Neural cell (in vitro differentiated cells): ENCODE data around the gene SETD5. TPM values are rescaled to one million over a fixed set of nuclear protein-coding genes. Genes with fewer than 3 reads are reported as not detected.

Experiments used
- H2AFZ ChIP-seq: fragments of 200-600, 300-800 bp; sonication (generic), shearing (Covaris generic); 2 replicates; pipeline ENCODE4 v1.6.0; 2014; ENCODE audit warnings: low read depth, mild to moderate bottlenecking, antibody characterized with exemption, low read length, moderate library complexity
- H3F3A ChIP-seq: fragments of 200-600 bp; shearing (Covaris generic); 2 replicates; pipeline ENCODE4 v1.6.1; 2016; ENCODE audit warnings: mild to moderate bottlenecking, moderate library complexity, mixed read lengths, antibody characterized with exemption, low read length; ENCODE audit not compliant: insufficient read depth, poor library complexity, severe bottlenecking
- H3K27ac ChIP-seq: fragments of 200-600, 300-800 bp; sonication (generic), shearing (Covaris generic); 2 replicates; pipeline ENCODE4 v1.5.1; 2014; ENCODE audit warnings: mild to moderate bottlenecking, low read length, moderate library complexity
- H3K27me3 ChIP-seq: fragments of 300-800, 200-600 bp; sonication (generic), shearing (Covaris generic); 2 replicates; pipeline ENCODE4 v1.6.0; 2014; ENCODE audit warnings: mild to moderate bottlenecking, low read depth, low read length, moderate library complexity; ENCODE audit not compliant: insufficient read depth
- H3K36me3 ChIP-seq: fragments of 300-800, 200-600 bp; sonication (generic), shearing (Covaris generic); 2 replicates; pipeline ENCODE4 v1.5.1; 2014; ENCODE audit warnings: mild to moderate bottlenecking, antibody characterized with exemption, low read length, moderate library complexity; ENCODE audit not compliant: insufficient read depth
- H3K4me2 ChIP-seq: fragments of 300-800, 200-600 bp; sonication (generic), shearing (Covaris generic); 2 replicates; pipeline ENCODE4 v1.6.0; 2014; ENCODE audit warnings: mild to moderate bottlenecking, low read length
- H3K4me3 ChIP-seq: fragments of 300-800, 200-600 bp; sonication (generic), shearing (Covaris generic); 2 replicates; pipeline ENCODE4 v1.5.1; 2014; ENCODE audit warnings: mild to moderate bottlenecking, low read length, moderate library complexity
- H3K79me2 ChIP-seq: fragments of 200-600 bp; shearing (Covaris generic); replicated peaks from 2 replicates; pipeline ENCODE4 v1.6.0; 2014; ENCODE audit warnings: mild to moderate bottlenecking, low read length, moderate library complexity; ENCODE audit not compliant: insufficient read depth
- H3K9ac ChIP-seq: fragments of 300-800, 200-600 bp; sonication (generic), shearing (Covaris generic); 2 replicates; pipeline ENCODE4 v1.6.1; 2016; ENCODE audit warnings: mild to moderate bottlenecking, low read length, mixed read lengths
- H3K9me2 ChIP-seq: fragments of 200-600 bp; shearing (Covaris generic); 2 replicates; pipeline ENCODE4 v1.6.1; 2016; ENCODE audit warnings: mild to moderate bottlenecking, low read length, mixed read lengths; ENCODE audit not compliant: insufficient read depth
- H3K9me3 ChIP-seq: fragments of 200-600, 300-800 bp; sonication (generic), shearing (Covaris generic); 2 replicates; pipeline ENCODE4 v1.6.1; 2016; ENCODE audit warnings: mild to moderate bottlenecking, mixed run types, low read length, moderate library complexity, mixed read lengths
- H4K20me1 ChIP-seq: fragments of 200-600 bp; shearing (Covaris generic); 2 replicates; pipeline ENCODE4 v1.6.1; 2016; ENCODE audit warnings: mild to moderate bottlenecking, mixed run types; ENCODE audit not compliant: insufficient read depth
- CTCF ChIP-seq: fragments of 450-650 bp; IDR thresholded peaks from 2 replicates; pipeline ENCODE4 v1.5.1; 2014; ENCODE audit warnings: antibody characterized with exemption, mild to moderate bottlenecking, moderate library complexity; ENCODE audit not compliant: poor library complexity, severe bottlenecking
- EP300 ChIP-seq: fragments of 450-650 bp; conservative IDR thresholded peaks from 2 replicates; pipeline ENCODE4 v1.6.1; 2014; ENCODE audit warnings: antibody characterized with exemption, mild to moderate bottlenecking, moderate library complexity; ENCODE audit not compliant: poor library complexity, severe bottlenecking
- EZH2 ChIP-seq: fragments of 200-600, 300-800 bp; shearing (Covaris generic), sonication (generic); IDR thresholded peaks from 2 replicates; pipeline ENCODE4 v1.6.1; 2014; ENCODE audit warnings: antibody characterized with exemption, low read length, borderline replicate concordance, mild to moderate bottlenecking; ENCODE audit not compliant: insufficient read depth, poor library complexity, severe bottlenecking
- MXI1 ChIP-seq: fragments of 450-650 bp; conservative IDR thresholded peaks from 2 replicates; pipeline ENCODE4 v1.6.1; 2014; ENCODE audit warnings: antibody characterized with exemption, mild to moderate bottlenecking; ENCODE audit not compliant: poor library complexity, severe bottlenecking
- POLR2AphosphoS5 ChIP-seq: IDR thresholded peaks from 2 replicates; pipeline ENCODE4 v1.6.1; 2012
- RAD21 ChIP-seq: fragments of 450-650 bp; conservative IDR thresholded peaks from 2 replicates; pipeline ENCODE4 v1.6.1; 2014; ENCODE audit warnings: antibody characterized with exemption, mild to moderate bottlenecking, moderate library complexity
- REST ChIP-seq: IDR thresholded peaks from 2 replicates; pipeline ENCODE4 v1.6.1; 2012; ENCODE audit warnings: borderline replicate concordance
- SMC3 ChIP-seq: fragments of 450-650 bp; conservative IDR thresholded peaks from 2 replicates; pipeline ENCODE4 v1.6.1; 2014; ENCODE audit warnings: antibody characterized with exemption, mild to moderate bottlenecking, moderate library complexity; ENCODE audit not compliant: poor library complexity
- TAF1 ChIP-seq: IDR thresholded peaks from 2 replicates; pipeline ENCODE4 v1.6.1; 2012; ENCODE audit warnings: low read depth
- polyA plus RNA-seq: library from polyadenylated mRNA; depleted of rRNA; stranded (reverse); fragments of >200 nt; gene quantifications from 2 replicates; pipeline ENCODE4 v1.2.3, GENCODE V29; 2014

SETD5 gene
- polyA plus RNA-seq, 1 donor from 2014 or later, result 38.0 TPM

GRCh38 chr3:9386501-9387321, 10.7 kb upstream of the SETD5 start:
- Histone ChIP-seq H2AFZ (no peak overlapping the region), H3K36me3 (peaks cover 23% of the 10 kb centered on the region), H3K9me2 (no peaks in the 10 kb centered on the region), H3K4me2 (no peak overlapping the region), H3K79me2 (peaks cover 33% of the 10 kb centered on the region), H3K27me3 (no peaks in the 10 kb centered on the region), H4K20me1 (peaks cover 7% of the 10 kb centered on the region), H3K4me3 (no peak overlapping the region), H3K27ac (no peak overlapping the region), H3F3A (no peaks in the 10 kb centered on the region), H3K9ac (no peak overlapping the region), H3K9me3 (no peaks in the 10 kb centered on the region)
- TF ChIP-seq EZH2 (no peak), POLR2AphosphoS5 (no peak), MXI1 (no peak), SMC3 (no peak), REST (no peak), TAF1 (no peak), RAD21 (no peak), CTCF (no peak), EP300 (no peak)

GRCh38 chr3:9387322-9387655, 10.1 kb upstream of the SETD5 start:
- Histone ChIP-seq H3K9me3 (no peaks in the 10 kb centered on the region), H3K27ac (no peak overlapping the region), H3K27me3 (no peaks in the 10 kb centered on the region), H3K4me2 (no peak overlapping the region), H3K4me3 (no peak overlapping the region), H3K9me2 (no peaks in the 10 kb centered on the region), H3K36me3 (peaks cover 23% of the 10 kb centered on the region), H4K20me1 (peaks cover 7% of the 10 kb centered on the region), H3F3A (no peaks in the 10 kb centered on the region), H3K79me2 (peaks cover 38% of the 10 kb centered on the region), H3K9ac (no peak overlapping the region), H2AFZ (no peak overlapping the region)
- TF ChIP-seq TAF1 (no peak), POLR2AphosphoS5 (no peak), CTCF (no peak), SMC3 (no peak), EZH2 (no peak), REST (no peak), RAD21 (no peak), EP300 (no peak), MXI1 (no peak)
